ENCODE results near the gene C14orf132.

DNA sequence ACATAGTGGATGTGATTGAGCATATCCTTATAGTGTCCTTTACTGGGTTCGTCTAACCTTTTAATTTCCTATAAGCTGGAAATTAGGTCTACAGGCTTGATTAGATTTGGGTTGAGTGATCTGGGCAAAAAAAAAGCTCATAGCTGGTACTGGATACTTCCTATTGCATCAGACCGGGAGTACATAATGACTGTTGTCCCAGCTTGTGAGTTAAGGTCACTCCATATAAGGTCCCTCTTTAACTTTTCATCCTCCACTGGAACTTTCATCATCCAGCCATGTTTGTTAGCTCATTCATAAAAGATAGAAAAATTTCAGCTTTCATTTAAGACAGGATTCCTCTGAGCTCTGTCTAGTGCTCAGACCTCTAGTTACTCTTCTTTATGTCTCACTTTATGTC lies 80.8 kb downstream of the C14orf132 start:
- TF ChIP-seq, protein P1, sequence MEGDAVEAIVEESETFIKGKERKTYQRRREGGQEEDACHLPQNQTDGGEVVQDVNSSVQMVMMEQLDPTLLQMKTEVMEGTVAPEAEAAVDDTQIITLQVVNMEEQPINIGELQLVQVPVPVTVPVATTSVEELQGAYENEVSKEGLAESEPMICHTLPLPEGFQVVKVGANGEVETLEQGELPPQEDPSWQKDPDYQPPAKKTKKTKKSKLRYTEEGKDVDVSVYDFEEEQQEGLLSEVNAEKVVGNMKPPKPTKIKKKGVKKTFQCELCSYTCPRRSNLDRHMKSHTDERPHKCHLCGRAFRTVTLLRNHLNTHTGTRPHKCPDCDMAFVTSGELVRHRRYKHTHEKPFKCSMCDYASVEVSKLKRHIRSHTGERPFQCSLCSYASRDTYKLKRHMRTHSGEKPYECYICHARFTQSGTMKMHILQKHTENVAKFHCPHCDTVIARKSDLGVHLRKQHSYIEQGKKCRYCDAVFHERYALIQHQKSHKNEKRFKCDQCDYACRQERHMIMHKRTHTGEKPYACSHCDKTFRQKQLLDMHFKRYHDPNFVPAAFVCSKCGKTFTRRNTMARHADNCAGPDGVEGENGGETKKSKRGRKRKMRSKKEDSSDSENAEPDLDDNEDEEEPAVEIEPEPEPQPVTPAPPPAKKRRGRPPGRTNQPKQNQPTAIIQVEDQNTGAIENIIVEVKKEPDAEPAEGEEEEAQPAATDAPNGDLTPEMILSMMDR (IDR thresholded peaks at IDR 0.05; ENCODE audit: low read length): no peak
- TF ChIP-seq EZH2 (IDR thresholded peaks at IDR 0.05; ENCODE audit: borderline replicate concordance, low read length): no peak
